NCI-H2171 treated with DMSO at 0.1 percent for 48 hours (cell line): Measurements from ENCODE around the gene STX5.
A peak's percentile ranks its signal among the peaks of the same experiment; 100 is the strongest.
"Not testable (repeated sequence)": the region's sequence is repeated elsewhere in the genome, so short reads cannot be mapped to it uniquely, and the experiment has no call there.

Experiments used
- DNase-seq: peaks from one replicate; lab custom pipeline; 2025; lab: John Stamatoyannopoulos, UW

The STX5 gene

GRCh38 chr11:62830904-62831519 lies 839 bp downstream of the STX5 start:
- no peak for DNase-seq

GRCh38 chr11:62828130-62828529 lies 3.7 kb downstream of the STX5 start:
- DNase-seq, result not testable (repeated sequence)

GRCh38 chr11:62823677-62824076 lies 8.2 kb downstream of the STX5 start:
- DNase-seq, result no peak

GRCh38 chr11:62817129-62817528 lies 14.7 kb downstream of the STX5 start:
- no peak for DNase-seq

GRCh38 chr11:62816557-62816956 lies 15.3 kb downstream of the STX5 start:
- no peak for DNase-seq

GRCh38 chr11:62811659-62812058 lies 20.2 kb downstream of the STX5 start:
- DNase-seq, result no peak

- no peak for DNase-seq
Measured at GRCh38 chr11:62810748-62811147, 21.1 kb downstream of the STX5 start.

- DNase-seq, result no peak
Measured at GRCh38 chr11:62806611-62807121, 25.2 kb downstream of the STX5 start.

GRCh38 chr11:62805961-62806441 lies 25.9 kb downstream of the STX5 start:
- DNase-seq, result peak; percentile 65

GRCh38 chr11:62805076-62805892 lies 26.6 kb downstream of the STX5 start, which contains the start of gene NXF1:
NXF1 (minus strand) TSS chr11:62805440; CDS start chr11:62805356, 84 bp downstream.
- peak; percentile 92 for DNase-seq

GRCh38 chr11:62804310-62805075 lies 27.4 kb downstream of the STX5 start:
- DNase-seq, result no peak

GRCh38 chr11:62801071-62801470 lies 30.8 kb downstream of the STX5 start:
- no peak for DNase-seq

- DNase-seq, result no peak
Measured at GRCh38 chr11:62799486-62799885, 32.4 kb downstream of the STX5 start.

- DNase-seq, result no peak
Measured at GRCh38 chr11:62796281-62796680, 35.6 kb downstream of the STX5 start.

- DNase-seq, result no peak
Measured at GRCh38 chr11:62794201-62794775, 37.6 kb downstream of the STX5 start.

GRCh38 chr11:62792202-62792575 lies 39.7 kb downstream of the STX5 start:
- no peak for DNase-seq

GRCh38 chr11:62791501-62792201 lies 40.2 kb downstream of the STX5 start, which contains the start of gene TMEM223:
TMEM223 (minus strand) TSS chr11:62792006; CDS start chr11:62791994, 12 bp downstream.
- peak; percentile 77 for DNase-seq

- no peak for DNase-seq
Measured at GRCh38 chr11:62789576-62789975, 42.3 kb downstream of the STX5 start.

GRCh38 chr11:62788991-62789390 lies 42.9 kb downstream of the STX5 start:
- no peak for DNase-seq

GRCh38 chr11:62787005-62787759 lies 44.7 kb downstream of the STX5 start, which contains the start of gene TMEM179B:
TMEM179B (plus strand) TSS chr11:62787402; CDS start chr11:62787432, 30 bp downstream.
- peak; percentile 97 for DNase-seq
